Inflammatory macrophage treated with lipopolysaccharide for 4 hours (primary cell): ENCODE data around the gene CYTH3.
"Not testable (repeated sequence)": the region's sequence is repeated elsewhere in the genome, so short reads cannot be mapped to it uniquely, and the experiment has no call there.

Experiments
- DNase-seq: peaks from one replicate; pipeline ENCODE4 v3.0.0-alpha.2; 2020

The CYTH3 gene

GRCh38 chr7:6227294-6227846 is 45.1 kb downstream of the CYTH3 start:
- no peak for DNase-seq

GRCh38 chr7:6226194-6226799 is 46.1 kb downstream of the CYTH3 start:
- DNase-seq: no peak

GRCh38 chr7:6223411-6223810 is 49.0 kb downstream of the CYTH3 start:
- DNase-seq: not testable (repeated sequence)

DNA sequence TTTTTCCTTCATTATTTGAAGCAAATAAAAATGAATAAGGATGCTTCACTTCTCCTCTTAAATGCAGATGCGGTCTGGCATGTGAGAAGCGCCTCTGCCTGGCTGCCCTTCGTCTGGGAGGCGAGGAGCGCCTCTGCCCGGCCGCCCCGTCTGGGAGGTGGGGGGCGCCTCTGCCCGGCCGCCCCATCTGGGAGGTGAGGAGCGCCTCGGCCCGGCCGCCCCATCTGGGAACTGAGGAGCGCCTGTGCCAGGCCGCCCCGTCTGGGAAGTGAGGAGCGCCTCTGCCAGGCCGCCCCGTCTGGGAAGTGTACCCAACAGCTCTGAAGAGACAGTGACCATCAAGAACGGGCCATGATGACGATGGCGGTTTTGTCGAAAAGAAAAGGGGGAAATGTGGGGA is 49.4 kb downstream of the CYTH3 start:
- DNase-seq: not testable (repeated sequence)

GRCh38 chr7:6221340-6222319 is 50.8 kb downstream of the CYTH3 start:
- DNase-seq: peak; percentile 91

DNA sequence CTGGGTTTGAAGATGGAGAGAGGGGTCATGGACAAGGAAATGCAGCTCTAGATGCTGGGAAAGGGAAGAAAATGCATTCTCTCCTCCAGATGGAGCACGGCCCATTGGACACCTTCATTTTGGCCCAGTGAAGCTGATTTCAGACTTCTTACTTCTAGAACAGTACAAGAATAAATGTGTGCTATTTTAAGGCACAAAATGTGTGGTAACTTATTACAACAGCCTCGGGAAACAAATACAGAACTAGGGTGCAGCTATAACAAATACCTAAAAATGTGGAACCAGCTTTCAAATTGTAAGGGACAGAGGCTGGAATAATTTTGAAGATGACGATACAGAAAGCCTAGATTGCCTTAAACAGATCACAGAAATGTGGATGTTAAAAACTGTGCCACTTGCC is 54.1 kb downstream of the CYTH3 start:
- peak; percentile 37 for DNase-seq

DNA sequence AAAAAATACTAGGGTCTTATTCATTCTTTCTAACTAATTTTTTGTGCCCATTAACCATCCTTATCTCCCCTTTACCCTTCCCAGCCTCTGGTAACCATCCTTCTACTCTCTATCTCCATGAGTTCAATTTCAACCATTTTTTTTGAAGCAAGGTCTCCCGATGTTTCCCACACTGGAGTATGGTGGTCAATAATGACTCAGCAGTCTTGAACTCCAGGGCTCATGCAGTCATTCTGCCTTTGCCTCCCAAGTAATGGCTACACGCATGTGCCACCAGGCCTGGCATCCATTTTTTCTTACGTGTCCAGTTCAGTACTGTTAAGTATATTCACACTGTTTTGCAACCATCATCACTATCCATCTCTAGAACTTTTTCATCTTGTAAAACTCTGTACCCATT is 60.4 kb downstream of the CYTH3 start:
- DNase-seq: no peak

GRCh38 chr7:6210621-6211372 is 61.6 kb downstream of the CYTH3 start:
- DNase-seq: no peak

GRCh38 chr7:6209340-6209739 is 63.1 kb downstream of the CYTH3 start:
- DNase-seq: no peak

- DNase-seq: no peak
Measured at GRCh38 chr7:6208573-6209328, 63.7 kb downstream of the CYTH3 start.

GRCh38 chr7:6205971-6206660 is 66.3 kb downstream of the CYTH3 start:
- no peak for DNase-seq

DNA sequence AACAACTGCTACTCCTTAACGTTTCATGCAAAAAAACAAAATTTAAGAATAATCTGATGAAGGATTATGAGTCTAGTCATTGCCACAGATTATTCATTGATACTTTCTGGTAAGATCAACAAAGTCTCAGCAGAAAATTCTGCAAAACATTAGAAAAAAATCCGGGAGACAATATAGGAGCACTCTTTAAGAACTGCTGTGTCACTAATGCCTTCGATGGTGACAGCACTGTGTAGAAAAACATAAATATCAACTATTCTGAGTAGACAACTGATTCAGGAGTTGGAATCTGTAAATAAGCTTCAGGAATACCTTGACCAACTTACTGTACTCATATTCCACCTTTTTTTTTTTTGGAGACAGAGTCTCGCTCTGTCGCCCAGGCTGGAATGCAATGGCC is 69.0 kb downstream of the CYTH3 start:
- DNase-seq: no peak

DNA sequence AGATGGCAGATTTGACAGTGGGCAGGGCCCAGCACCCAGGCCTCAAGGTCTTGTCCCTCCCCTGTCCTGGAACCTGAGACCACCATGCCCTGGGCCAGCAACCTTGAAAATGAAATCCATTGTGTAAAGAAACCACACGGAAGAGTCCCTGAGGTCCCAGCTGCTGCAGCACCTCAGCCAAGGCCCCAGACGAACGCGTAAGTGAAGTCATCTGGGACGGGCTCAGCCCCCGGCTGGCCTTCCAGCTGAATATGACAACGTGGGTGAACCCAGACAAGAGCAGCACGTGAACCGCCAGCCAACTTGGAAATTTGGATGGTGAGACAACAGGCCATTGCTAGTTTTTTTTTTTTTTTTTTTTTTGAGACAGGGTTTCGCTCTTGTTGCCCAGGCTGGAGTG is 70.3 kb downstream of the CYTH3 start:
- DNase-seq: no peak

- DNase-seq: no peak
Measured at GRCh38 chr7:6200971-6201370, 71.5 kb downstream of the CYTH3 start.

GRCh38 chr7:6198689-6199595 is 73.5 kb downstream of the CYTH3 start:
- DNase-seq: no peak

DNA sequence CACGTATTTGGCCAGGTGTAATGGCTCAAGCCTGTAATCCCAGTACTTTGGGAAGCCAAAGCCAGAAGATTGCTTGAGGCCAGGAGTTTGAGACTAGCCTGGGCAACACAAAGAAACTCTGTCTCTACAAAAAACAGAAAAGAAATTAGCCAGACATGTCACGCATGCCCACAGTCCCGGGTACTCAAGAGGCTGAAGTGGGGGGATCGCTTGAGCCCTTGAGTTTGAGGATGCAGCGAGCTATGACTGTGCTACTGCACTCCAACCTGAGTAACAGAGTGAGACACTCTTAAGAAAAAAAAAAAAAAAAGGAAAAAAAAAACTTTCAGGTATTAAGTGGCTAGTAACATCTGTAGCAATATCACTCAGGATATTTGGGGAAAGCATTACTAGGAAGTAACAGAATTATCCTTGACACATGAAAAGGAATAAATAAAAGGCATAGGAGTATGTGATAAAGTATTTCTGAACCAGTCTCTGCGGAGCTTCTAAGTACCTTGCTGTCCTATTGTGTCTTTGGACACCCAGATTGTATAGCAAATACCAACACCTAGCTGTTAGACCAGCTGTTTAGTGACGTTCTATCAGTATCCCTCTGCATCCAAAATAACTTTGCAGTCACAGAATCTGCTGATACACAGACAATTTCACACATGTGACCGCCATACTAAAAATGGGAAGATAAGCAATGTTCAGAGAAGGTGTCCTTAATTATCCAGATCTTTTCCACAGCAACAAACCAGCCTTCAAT is 74.4 kb downstream of the CYTH3 start:
- DNase-seq: no peak

DNA sequence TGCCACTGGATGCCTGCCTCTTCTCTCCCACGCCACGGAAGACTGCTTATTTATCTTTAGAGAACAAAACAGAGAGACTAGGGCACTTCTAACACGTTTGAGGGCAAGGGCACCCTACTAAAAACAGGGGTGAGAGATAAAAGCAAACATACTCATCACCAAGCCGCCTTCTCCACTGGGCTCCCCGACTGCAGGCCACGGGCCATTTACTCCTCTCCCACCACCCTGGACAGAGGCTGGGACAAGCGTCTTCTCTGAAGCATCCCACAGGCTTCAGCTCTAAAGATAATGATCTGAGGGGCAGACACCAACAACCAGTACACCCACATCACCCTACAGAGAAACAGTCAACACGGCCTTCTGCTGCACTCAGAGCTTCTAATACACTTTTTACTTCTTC is 78.7 kb downstream of the CYTH3 start:
- DNase-seq: no peak

- not testable (repeated sequence) for DNase-seq
Measured at GRCh38 chr7:6190563-6190962, 81.9 kb downstream of the CYTH3 start.

GRCh38 chr7:6188389-6188788 is 84.0 kb downstream of the CYTH3 start:
- no peak for DNase-seq

DNA sequence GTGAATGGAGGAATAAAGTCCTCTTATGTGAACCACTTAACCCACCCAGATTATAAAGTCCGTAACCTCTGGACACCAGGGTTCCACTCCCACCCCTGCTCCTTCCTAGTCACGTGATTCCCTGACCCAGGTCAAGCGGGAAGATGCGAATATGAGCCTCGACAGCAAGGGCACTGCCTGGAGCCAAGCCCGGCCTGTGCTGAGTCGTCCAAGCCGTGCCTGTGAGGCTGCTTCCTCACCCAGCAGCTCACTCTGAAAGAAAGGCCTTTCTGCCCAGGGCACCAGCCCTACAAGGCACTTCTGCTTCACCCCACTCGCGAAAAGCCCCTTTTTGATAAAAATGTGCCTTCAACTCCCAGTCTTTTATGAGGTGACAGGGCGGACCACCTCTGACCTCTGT is 85.8 kb downstream of the CYTH3 start:
- DNase-seq: no peak
